K562 (cell line): ENCODE measurements around the gene MRPS6. TPM values are rescaled to one million over a fixed set of nuclear protein-coding genes. Genes with fewer than 3 reads are reported as not detected.

Source experiments
- ATAC-seq: fragments of 200-7000 bp; cut with Tn5 transposase; 3 replicates; pipeline ENCODE4 v1.9.1; 2020; ENCODE audit warnings: moderate library complexity
- BruUV-seq: library from RNA; stranded (reverse); fragments of 400-500 nt; replicated peaks from 2 replicates; lab custom pipeline; 2021; lab: Mats Ljungman, UMichigan
- CTCF ChIA-PET: fragments of 300-600 bp; formaldehyde crosslinking; extraction: SDS; loops from one replicate; lab custom pipeline; 2021; ENCODE audit warnings: low intra/inter-chr PET ratio; lab: Yijun Ruan, JAX
- POLR2A ChIA-PET: fragments of 300-600, 350-650 bp; sonication (Branson Sonifier 250); formaldehyde crosslinking; extraction: SDS; loops from one replicate; lab custom pipeline; 2021; ENCODE audit warnings: antibody characterized with exemption, inconsistent platforms; lab: Yijun Ruan, JAX
- DNase-seq, 4 experiments: peaks; one replicate each; pipeline versions ENCODE4 v3.0.0 to v3.0.0-alpha.2; 2011 to 2018; ENCODE audit warnings: low spot score in 3 of 4, mixed read lengths in 3 of 4; ENCODE audit errors: extremely low read depth in 1 of 4
- FAIRE-seq: peaks from 2 replicates; lab custom pipeline; 2011; peaks lifted over from hg19 to GRCh38; lab: Jason Lieb, UNC
- H2AFZ ChIP-seq: 2 replicates; pipeline ENCODE4 v1.6.0; 2011; ENCODE audit warnings: low read depth, low read length, control low read depth, inconsistent platforms
- H3K27ac ChIP-seq: fragments of 200-600 bp; 3 replicates; pipeline ENCODE4 v1.8.0; 2011; ENCODE audit warnings: low read depth, mild to moderate bottlenecking, control low read depth, inconsistent platforms, low read length, moderate library complexity, mixed read lengths; ENCODE audit errors: extremely low read depth
- H3K27me3 ChIP-seq, 2 experiments: fragments of 300-600 bp in 1 of 2; 2 replicates in 1 of 2; 3 replicates in 1 of 2; pipeline versions ENCODE4 v1.6.0 to v1.8.0; 2011; ENCODE audit warnings: inconsistent platforms in 2 of 2, low read length in 2 of 2, mild to moderate bottlenecking in 1 of 2, mixed read lengths in 1 of 2, moderate library complexity in 1 of 2; ENCODE audit not compliant: control insufficient read depth in 2 of 2, insufficient read depth in 2 of 2
- H3K36me3 ChIP-seq: fragments of 300-600 bp; 3 replicates; pipeline ENCODE4 v1.8.0; 2011; ENCODE audit warnings: mild to moderate bottlenecking, low read length, inconsistent platforms; ENCODE audit not compliant: control insufficient read depth, insufficient read depth
- H3K4me1 ChIP-seq, 2 experiments: fragments of 200-600 bp in 1 of 2; replicated peaks in 1 of 2; 2 replicates in 1 of 2; 3 replicates in 1 of 2; pipeline versions ENCODE4 v1.5.1 to v1.8.0; 2011; ENCODE audit warnings: inconsistent platforms in 2 of 2, low read length in 2 of 2, mild to moderate bottlenecking in 1 of 2, mixed read lengths in 1 of 2, moderate library complexity in 1 of 2; ENCODE audit not compliant: control insufficient read depth in 2 of 2, insufficient read depth in 2 of 2
- H3K4me2 ChIP-seq: 2 replicates; pipeline ENCODE4 v1.6.1; 2011; ENCODE audit warnings: low read length, control low read depth, inconsistent platforms, mixed read lengths; ENCODE audit not compliant: insufficient read depth
- H3K4me3 ChIP-seq: fragments of 200-600 bp; sonication (generic), shearing (Covaris generic); 2 replicates; pipeline ENCODE4 v1.5.1; 2016; ENCODE audit warnings: control low read depth, inconsistent platforms
- H3K79me2 ChIP-seq: fragments of 200-600 bp; 3 replicates; pipeline ENCODE4 v1.8.0; 2011; ENCODE audit warnings: low read length, inconsistent platforms; ENCODE audit not compliant: control insufficient read depth, insufficient read depth
- H3K9ac ChIP-seq, 2 experiments: 2 replicates each; pipeline versions ENCODE4 v1.6.0 to v1.6.1; 2011; ENCODE audit warnings: low read depth in 2 of 2, low read length in 2 of 2, control low read depth in 1 of 2, inconsistent platforms in 1 of 2, mild to moderate bottlenecking in 1 of 2, mixed read lengths in 1 of 2; ENCODE audit not compliant: insufficient read depth in 1 of 2
- H3K9me1 ChIP-seq: one replicate; pipeline ENCODE4 v1.6.0; 2011; ENCODE audit warnings: inconsistent platforms, mild to moderate bottlenecking, low read length, moderate library complexity; ENCODE audit not compliant: control insufficient read depth, insufficient read depth
- H3K9me3 ChIP-seq: replicated peaks from 2 replicates; pipeline ENCODE4 v1.5.1; 2011; ENCODE audit warnings: low read depth, low read length, inconsistent platforms; ENCODE audit not compliant: control insufficient read depth, insufficient read depth
- H4K20me1 ChIP-seq: replicated peaks from 2 replicates; pipeline ENCODE4 v1.6.1; 2011; ENCODE audit warnings: low read length, inconsistent platforms, mixed read lengths; ENCODE audit not compliant: control insufficient read depth, insufficient read depth
- GMEB1 ChIP-seq: fragments of 250-450 bp; sonication (Bioruptor Pico); IDR thresholded peaks from 2 replicates; pipeline ENCODE4 v1.4.0; 2020; ENCODE audit warnings: mild to moderate bottlenecking
- GTF2A2 ChIP-seq: IDR thresholded peaks from 2 replicates; pipeline ENCODE4 v1.6.1; 2016; ENCODE audit warnings: mild to moderate bottlenecking, missing genetic modification characterization, missing compliant biosample characterization
- KAT7 ChIP-seq: sonication (generic); formaldehyde crosslinking; IDR thresholded peaks from 2 replicates; pipeline ENCODE4 v1.8.0; 2022; ENCODE audit warnings: missing genetic modification reagents, mild to moderate bottlenecking, borderline replicate concordance
- MEIS2 ChIP-seq: fragments of 450-650 bp; IDR thresholded peaks from 2 replicates; pipeline ENCODE4 v1.6.1; 2014; ENCODE audit warnings: mild to moderate bottlenecking; ENCODE audit not compliant: partially characterized antibody
- NRF1 ChIP-seq, 2 experiments: fragments of 450-650 bp; IDR thresholded peaks in 1 of 2; conservative IDR thresholded peaks in 1 of 2; 2 replicates each; pipeline ENCODE4 v1.6.1; 2014; ENCODE audit warnings: mild to moderate bottlenecking in 2 of 2
- SIX5 ChIP-seq, 2 experiments: IDR thresholded peaks; 2 replicates each; pipeline ENCODE4 v1.6.1; 2011; ENCODE audit warnings: low read length in 2 of 2, borderline replicate concordance in 1 of 2, low read depth in 1 of 2, mild to moderate bottlenecking in 1 of 2, moderate library complexity in 1 of 2; ENCODE audit not compliant: insufficient read depth in 1 of 2
- SMARCA5 ChIP-seq: fragments of 450-650 bp; IDR thresholded peaks from 2 replicates; pipeline ENCODE4 v1.6.1; 2016
- TSHZ1 ChIP-seq: fragments of 250-450 bp; sonication (Bioruptor Pico); IDR thresholded peaks from 2 replicates; pipeline ENCODE4 v1.4.0; 2020; ENCODE audit warnings: mild to moderate bottlenecking, moderate library complexity
- ZFX ChIP-seq: sonication (generic); formaldehyde crosslinking; IDR thresholded peaks from 2 replicates; pipeline ENCODE4 v1.8.0; 2022; ENCODE audit warnings: mild to moderate bottlenecking, missing genetic modification reagents, moderate library complexity
- ZNF146 ChIP-seq: IDR thresholded peaks from one replicate; pipeline ENCODE4 v1.6.1; 2018; ENCODE audit warnings: missing compliant biosample characterization; ENCODE audit not compliant: unreplicated experiment
- WGBS: fragments of 100-300 bp; shearing (Covaris generic); methylation state at CpG from one replicate; pipeline ENCODE4 v1.1.6; 2016; ENCODE audit warnings: low coverage, mixed read lengths; ENCODE audit not compliant: insufficient coverage; ENCODE audit errors: missing lambda C conversion rate; 5-methylcytosine and 5-hydroxymethylcytosine counted together
- in situ Hi-C: fragments of 300-500 bp; cut with MboI; formaldehyde crosslinking; loops from 4 replicates; pipeline ENCODE4 v1.15.0; 2018; ENCODE audit warnings: inconsistent platforms, mixed read lengths
- intact Hi-C: fragments of 100-400 bp; cut with micrococcal nuclease; formaldehyde crosslinking; loops from 2 replicates; pipeline ENCODE4 v1.14.2; 2022
- polyA plus RNA-seq, 8 experiments: library from polyadenylated mRNA; depleted of rRNA in 4 of 8; stranded (reverse) in 5 of 8; unstranded in 3 of 8; fragments of >200 nt; fragmentation: Nextera tagmentation in 2 of 8; fragmentation: Illumina TruSeq in 1 of 8; extraction: Ambion mirVana in 2 of 8; extraction: Trizol in 1 of 8; gene quantifications; 2 replicates each; pipeline versions ENCODE4 v1.2.1 to v1.2.3, GENCODE V29; 2011 to 2014; ENCODE audit warnings: inconsistent platforms in 1 of 8, missing spikeins in 1 of 8
- total RNA-seq, 7 experiments: library from RNA; depleted of rRNA in 6 of 7; stranded (reverse); fragments of >200 nt in 6 of 7; fragmentation: Illumina TruSeq in 2 of 7; extraction: Trizol in 2 of 7; gene quantifications; 2 replicates each; pipeline versions ENCODE4 v1.2.1 to v1.2.3, GENCODE V29; 2011 to 2021; ENCODE audit warnings: low replicate concordance in 1 of 7

Gene MRPS6
- total and polyA plus RNA-seq, 9 of the 15 experiments (the other 6 are each of a cell fraction or from before 2014, with no cell fraction given) = 26.1 to 72.0 (median 39.3) TPM

- 2% methylated on average over 3 of the region's 3 CpGs for WGBS
- Histone ChIP-seq H2AFZ (no peak overlapping the region; the same call in 1 of the 2 replicates), H3K9me1 (no peaks in the 10 kb centered on the region), H3K4me2 (no peak overlapping the region), H3K36me3 (no peaks in the 10 kb centered on the region), H4K20me1 (no peaks in the 10 kb centered on the region), H3K4me1 (0 out of 5 replicates have a peak, but pooled peaks cover 0 to 2% of the 10 kb centered on the region in 2 experiments), H3K27ac (no peak overlapping the region), H3K9ac (no peak overlapping the region), H3K79me2 (no peaks in the 10 kb centered on the region), H3K4me3 (no peak overlapping the region), H3K9me3 (no peaks in the 10 kb centered on the region), H3K27me3 (peaks cover 5 to 21% of the 10 kb centered on the region in 2 experiments; a peak in 3 of 5 replicates)
- CTCF ChIA-PET = no interaction called here
- in situ Hi-C loops = loop anchor here (10.0 kb wide), 1 partner anchor 140 kb away; no protein-coding TSS in a partner anchor
- intact Hi-C loops = no loop called here
- POLR2A ChIA-PET = interaction anchor here (0.7 kb wide), 1 partner anchor 307 kb away, joined by 6 read pairs; no protein-coding TSS in a partner anchor
- ATAC-seq (no peak), DNase-seq (no peak), FAIRE-seq (no peak)
- no TSS peak for BruUV-seq
- TF ChIP-seq SIX5 (IDR thresholded peaks at IDR 0.05; ENCODE audit: borderline replicate concordance in 1 of 2, insufficient read depth in 1 of 2, low read depth in 1 of 2, low read length in 2 of 2) (no peak), MEIS2 (peak; percentile 15), SMARCA5 (no peak), NRF1 (conservative IDR thresholded peaks at IDR 0.05 in 1 of 2, IDR thresholded peaks at IDR 0.05 in 1 of 2) (peak; percentile 73 to 79)
Observed at GRCh38 chr21:34065027-34065426, 8.4 kb upstream of the MRPS6 start.

GRCh38 chr21:34071683-34072082 is 1.7 kb upstream of the MRPS6 start:
- WGBS = 75% methylated on average over 9 of the region's 9 CpGs
- H3K4me2 ChIP-seq = no peak overlapping the region
- intact Hi-C loops (loop anchor here (5.0 to 10.0 kb wide), 3 partner anchors 133 to 276 kb away; no protein-coding TSS in a partner anchor), in situ Hi-C loops (no loop called here)
- H3K79me2 ChIP-seq = peaks cover 28% of the 10 kb centered on the region
- peaks cover 0 to 12% of the 10 kb centered on the region in 2 experiments; a peak in 2 of 5 replicates for H3K27me3 ChIP-seq
- H3K9me3 ChIP-seq = no peaks in the 10 kb centered on the region
- CTCF ChIA-PET = no interaction called here
- no TSS peak for BruUV-seq
- no peaks in the 10 kb centered on the region for H3K9me1 ChIP-seq
- FAIRE-seq (no peak), DNase-seq (no peak), ATAC-seq (no peak)
- H3K9ac ChIP-seq = no peak overlapping the region
- no peak overlapping the region; the same call in 1 of the 2 replicates for H2AFZ ChIP-seq
- H3K4me1 ChIP-seq = peaks cover 11 to 22% of the 10 kb centered on the region in 2 experiments; a peak in 4 of 5 replicates
- H4K20me1 ChIP-seq = peaks cover 8% of the 10 kb centered on the region; the same call in 1 of the 2 replicates
- H3K36me3 ChIP-seq = peaks cover 21% of the 10 kb centered on the region
- H3K4me3 ChIP-seq = no peak overlapping the region
- POLR2A ChIA-PET = no interaction called here
- H3K27ac ChIP-seq = no peak overlapping the region
- TF ChIP-seq GTF2A2 (tag) = no peak
- no peak for TF ChIP-seq TSHZ1 (CRISPR knock-in tag)
- no peak for TF ChIP-seq ZNF146 (CRISPR knock-in tag)
- no peak for TF ChIP-seq GMEB1 (CRISPR knock-in tag)
- no peak for TF ChIP-seq KAT7 (CRISPR knock-in tag)
- TF ChIP-seq ZFX = no peak
